Stimulated activated CD8-positive, alpha-beta memory T cell treated with anti-CD3 and anti-CD28 coated beads, Interleukin-4, amount 100 ng/mL, for 48 hours (primary cell): Measurements from ENCODE around the gene DCP1B.

Experiments
- DNase-seq: peaks from one replicate; pipeline ENCODE4 v3.0.0-alpha.2; 2020

DCP1B gene

GRCh38 chr12:2017546-2018337 is 13.5 kb upstream of the DCP1B start:
- DNase-seq, result no peak

DNA sequence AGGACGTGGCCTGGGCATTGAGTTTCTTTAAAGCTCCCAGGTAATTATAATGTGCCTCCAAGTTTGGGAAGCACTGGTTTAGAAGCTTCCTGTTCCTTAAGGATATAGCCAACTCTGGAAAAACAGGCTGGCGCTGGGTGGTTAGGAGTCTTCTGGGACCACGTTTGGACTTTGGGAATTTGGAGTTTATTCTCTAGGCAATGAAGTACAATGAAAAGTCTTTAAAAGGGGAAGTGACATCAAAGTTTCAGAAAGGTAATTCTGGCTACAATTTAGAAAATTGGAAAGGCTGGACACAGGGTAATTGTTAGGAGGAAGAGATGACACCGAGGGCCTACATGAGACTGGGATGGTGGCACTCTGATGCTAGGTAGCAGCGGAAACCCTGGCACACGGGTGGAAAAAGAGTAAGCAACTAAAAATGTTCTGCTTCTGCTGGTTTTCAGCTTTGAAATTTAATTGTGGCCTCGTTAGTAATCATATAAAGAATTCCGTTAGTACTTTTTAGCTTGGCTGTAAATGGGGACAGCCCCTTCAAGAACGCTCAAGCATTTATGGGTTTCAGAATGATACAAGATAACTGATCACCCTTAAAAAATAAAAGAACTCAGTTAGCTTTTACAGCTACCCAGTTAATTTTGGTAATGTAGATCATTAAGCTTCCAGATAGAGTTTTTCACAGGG is 12.7 kb upstream of the DCP1B start:
- DNase-seq, result no peak

DNA sequence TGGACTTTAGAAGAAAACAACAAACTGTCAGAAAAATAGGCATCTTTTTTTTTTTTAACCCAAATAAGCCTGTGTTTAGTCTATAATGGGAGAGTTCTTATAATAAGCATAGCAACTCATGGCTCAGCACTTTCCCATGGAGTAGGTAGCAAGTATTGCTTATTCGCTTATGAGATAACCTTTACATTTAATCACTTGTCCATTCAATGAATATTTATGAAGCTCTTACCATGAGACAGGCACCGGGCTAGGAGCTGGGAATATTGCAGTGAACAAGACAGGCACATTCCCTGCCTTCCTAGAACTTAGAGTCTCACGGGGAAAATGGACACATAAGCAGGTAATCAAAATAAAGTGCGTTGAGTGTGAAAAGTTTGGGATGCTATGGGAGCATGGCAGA is 10.0 kb upstream of the DCP1B start:
- DNase-seq, result no peak

DNA sequence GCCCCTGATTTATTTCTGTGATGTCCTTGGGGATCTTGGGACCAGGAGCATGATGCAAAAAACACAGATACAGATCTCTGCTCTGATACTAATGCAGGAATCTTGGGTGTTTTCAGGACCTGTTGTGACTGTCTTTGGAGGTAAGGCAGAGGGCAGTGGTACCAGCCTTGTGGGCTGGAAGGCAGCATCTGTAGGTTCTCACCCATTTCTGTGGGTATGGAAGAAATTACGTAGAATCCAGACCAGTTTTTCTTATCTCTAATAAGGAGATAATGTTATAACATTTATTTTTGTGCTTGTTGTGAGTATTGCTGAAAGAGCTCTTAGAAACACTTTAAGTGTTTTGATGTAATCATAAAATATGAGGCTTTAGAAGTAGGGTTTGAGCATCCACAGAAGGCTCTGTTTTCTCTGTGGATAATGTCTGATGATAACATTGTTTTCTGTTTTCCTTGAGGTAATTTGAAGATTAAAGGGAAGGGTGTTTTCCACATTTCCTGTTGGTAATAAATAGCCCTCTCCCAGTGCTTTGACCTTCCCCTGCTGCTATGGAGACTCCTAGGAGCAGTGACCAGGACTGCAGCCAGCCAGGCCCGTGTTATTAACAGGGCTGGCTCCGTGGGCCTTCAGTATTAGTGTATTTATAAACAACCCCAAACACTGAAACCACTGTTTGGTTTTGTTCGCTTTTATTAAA is 9.4 kb upstream of the DCP1B start:
- DNase-seq, result no peak

GRCh38 chr12:2013086-2013485 is 8.8 kb upstream of the DCP1B start:
- no peak for DNase-seq

DNA sequence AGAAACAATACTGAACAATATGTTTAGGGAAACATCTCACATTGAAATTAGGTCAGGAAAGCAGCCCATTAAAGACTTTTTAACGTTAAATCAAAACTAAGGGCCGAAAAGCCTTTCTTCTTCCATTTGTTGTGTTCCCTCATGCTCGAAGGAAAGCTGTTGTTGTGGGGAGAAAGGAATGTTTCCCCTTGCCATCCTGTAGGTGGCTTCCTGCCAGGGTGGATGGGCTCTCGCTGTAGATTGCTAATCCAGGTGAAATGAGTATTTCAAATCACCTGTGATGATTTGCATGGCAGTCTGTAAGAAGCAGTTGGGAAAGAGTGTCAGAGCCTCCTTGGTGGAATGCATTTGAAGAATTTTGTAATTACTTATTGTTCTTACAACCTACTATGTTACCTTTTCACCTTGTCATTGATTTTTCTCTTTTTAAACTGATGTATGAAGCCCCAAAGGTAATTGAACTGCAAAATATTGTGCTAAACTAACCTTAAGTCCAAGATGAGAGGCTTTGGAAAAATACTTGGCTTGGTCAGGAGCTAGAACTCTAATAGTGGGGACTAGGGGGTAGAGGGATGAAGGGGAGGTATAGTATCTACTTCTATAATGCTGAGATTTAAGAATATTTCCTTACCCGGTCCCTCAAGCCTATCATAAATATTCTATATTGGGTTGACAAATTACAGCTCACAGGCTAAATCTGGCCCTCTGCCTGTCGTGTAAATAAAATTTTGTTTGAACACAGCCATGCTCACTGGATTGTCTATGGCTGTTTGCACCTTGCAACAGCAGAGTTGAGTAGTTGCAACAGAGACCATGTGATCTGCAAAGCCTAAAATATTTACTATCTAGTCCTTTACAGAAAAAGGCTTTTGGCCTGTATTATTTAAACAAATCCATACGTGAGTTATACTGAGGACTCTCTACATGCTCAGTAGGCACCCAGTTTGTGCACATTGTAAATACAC is 7.7 kb upstream of the DCP1B start:
- DNase-seq, result no peak

GRCh38 chr12:2009623-2010022 is 5.4 kb upstream of the DCP1B start:
- DNase-seq, result no peak

- DNase-seq, result no peak
Measured at GRCh38 chr12:2008677-2009076, 4.4 kb upstream of the DCP1B start.

GRCh38 chr12:2003676-2004112 is 563 bp downstream of the DCP1B start:
- no peak for DNase-seq

- no peak for DNase-seq
Measured at GRCh38 chr12:1995205-1995896, 8.9 kb downstream of the DCP1B start.

- DNase-seq, result no peak
Measured at GRCh38 chr12:1994429-1995143, 9.7 kb downstream of the DCP1B start.

- DNase-seq, result no peak
Measured at GRCh38 chr12:1993871-1994371, 10.3 kb downstream of the DCP1B start.

DNA sequence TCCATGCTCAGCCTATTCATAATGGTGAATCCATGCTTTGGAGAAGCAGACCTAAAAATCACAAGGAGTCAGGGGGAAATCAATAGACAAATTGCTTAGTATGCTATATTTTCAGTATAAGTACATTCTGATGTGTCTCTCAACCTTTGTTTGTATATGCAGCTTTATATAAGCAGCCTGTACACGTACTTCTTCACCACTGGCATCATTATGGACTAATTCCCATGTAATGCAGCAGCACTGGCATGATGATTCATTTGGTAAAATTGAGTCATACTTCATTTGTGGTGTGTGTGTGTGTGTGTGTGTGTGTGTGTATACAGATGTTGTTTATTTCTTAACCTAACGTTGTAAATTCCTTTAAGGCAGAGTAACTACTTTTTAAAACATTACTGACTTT is 10.9 kb downstream of the DCP1B start:
- DNase-seq, result no peak

- no peak for DNase-seq
Measured at GRCh38 chr12:1992732-1993131, 11.5 kb downstream of the DCP1B start.

DNA sequence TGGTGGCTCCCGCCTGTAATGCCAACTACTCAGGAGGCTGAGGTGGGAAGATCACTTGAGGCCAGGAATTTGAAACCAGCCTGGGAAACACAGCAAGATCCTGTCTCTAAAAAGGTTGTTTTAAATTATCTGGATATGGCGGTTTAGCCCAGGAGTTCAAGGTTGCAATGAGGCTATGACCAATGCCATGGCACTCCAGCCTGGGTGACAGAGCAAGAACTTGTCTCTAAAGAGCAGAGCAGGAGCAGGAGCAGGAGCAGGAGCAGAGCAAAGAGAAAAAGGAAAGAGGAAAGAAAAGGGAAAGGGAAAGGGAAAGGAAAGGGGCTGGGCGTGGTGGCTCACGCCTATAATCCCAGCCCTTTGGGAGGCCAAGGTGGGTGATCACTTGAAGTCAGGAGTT is 15.1 kb downstream of the DCP1B start:
- DNase-seq, result no peak

GRCh38 chr12:1984759-1985158 is 19.5 kb downstream of the DCP1B start:
- no peak for DNase-seq

DNA sequence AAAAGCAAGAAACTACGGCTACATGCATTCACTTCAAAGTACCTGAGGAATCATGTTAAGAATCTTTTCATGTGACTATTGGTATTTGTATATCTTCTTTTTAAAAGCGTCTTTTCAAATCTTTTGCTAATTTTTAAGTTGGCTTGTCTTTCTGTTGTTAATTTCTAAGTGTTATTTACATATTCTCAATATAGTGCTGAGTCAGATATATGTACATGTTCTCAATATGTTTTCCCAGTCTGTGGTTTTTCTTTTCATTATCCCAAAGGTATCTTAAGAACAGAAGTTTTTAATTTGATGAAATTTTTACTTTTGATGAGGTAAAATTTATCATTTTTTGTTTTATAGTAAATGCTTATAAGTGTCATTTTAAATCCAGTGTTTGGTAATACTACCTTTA is 24.0 kb downstream of the DCP1B start:
- DNase-seq, result no peak

DNA sequence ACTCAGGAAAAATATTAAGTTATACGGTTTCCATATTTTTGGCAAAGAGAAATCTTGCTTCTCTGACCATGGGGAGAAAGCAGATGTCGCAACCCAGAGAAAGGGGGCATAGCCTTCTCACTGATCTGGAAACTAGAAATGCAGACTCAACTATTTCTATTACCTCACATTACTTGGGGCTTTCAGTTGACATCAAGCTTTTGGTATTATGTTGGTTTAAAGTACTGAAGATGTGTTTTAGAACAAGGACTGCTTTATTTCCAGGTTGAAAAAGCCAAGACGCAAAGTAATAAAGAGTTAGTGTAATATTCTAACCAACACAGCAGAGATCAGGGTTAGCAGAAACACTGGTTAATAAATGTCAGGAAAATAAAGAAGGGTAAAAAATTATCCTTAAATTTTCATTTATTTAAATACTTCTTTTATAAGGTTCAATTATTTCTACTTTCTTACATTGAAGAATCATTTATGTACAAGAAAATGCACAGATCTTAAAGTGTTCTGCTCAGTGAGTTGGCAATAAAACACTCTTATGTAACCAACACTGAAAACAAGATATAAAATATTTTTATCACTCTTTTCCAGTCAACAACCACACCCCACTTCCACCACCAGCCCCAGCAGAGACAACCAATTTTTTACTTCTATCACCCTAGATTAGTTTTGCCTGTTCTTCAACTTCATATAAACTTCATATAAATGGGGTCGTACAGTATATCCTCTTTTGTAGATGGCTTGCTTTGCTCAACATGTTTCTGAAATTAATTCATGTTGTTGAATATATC is 26.0 kb downstream of the DCP1B start:
- DNase-seq, result no peak

GRCh38 chr12:1977588-1977987 is 26.7 kb downstream of the DCP1B start:
- no peak for DNase-seq

DNA sequence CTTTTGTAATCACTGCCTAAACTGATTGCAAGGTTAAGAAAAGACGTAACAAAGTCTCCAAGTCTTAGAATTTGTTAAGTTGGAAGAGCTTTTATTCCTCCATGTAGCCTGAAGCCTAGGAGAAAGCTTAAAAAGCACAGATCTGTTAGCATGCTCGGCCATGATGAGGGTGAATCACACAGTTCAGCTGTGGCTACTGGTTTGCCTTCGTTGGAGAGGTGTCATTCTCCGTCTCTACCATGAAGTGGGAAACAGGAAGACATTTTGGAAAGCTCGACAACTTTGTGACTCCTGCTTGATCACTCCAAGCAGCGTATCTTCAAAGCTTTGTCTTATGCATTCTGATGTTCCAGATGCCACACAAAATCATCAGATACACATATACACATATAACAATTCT is 27.1 kb downstream of the DCP1B start:
- DNase-seq, result no peak
